Effector memory CD8-positive, alpha-beta T cell (primary cell): ENCODE data around the gene TMCC3.

Source experiments
- ATAC-seq: fragments of 150-1000 bp; cut with Tn5 transposase; replicated peaks from 2 replicates; pipeline ENCODE4 v1.10.0; 2021; ENCODE audit warnings: mild to moderate bottlenecking, moderate library complexity
- DNase-seq, 3 experiments: peaks; one replicate each; pipeline ENCODE4 v3.0.0; 2021
- H3K27ac Mint-ChIP-seq, 2 donors: one replicate each; pipeline ENCODE4 v1.8.0; 2022; ENCODE audit warnings: mild to moderate bottlenecking in 2 of 2, mixed read lengths in 2 of 2, moderate library complexity in 2 of 2
- H3K27me3 Mint-ChIP-seq, 2 donors: one replicate each; pipeline ENCODE4 v1.8.0; 2022; ENCODE audit warnings: mixed read lengths in 2 of 2
- H3K36me3 Mint-ChIP-seq: one replicate; pipeline ENCODE4 v1.8.0; 2022; ENCODE audit warnings: mild to moderate bottlenecking, moderate library complexity, mixed read lengths; ENCODE audit not compliant: insufficient read depth
- H3K4me1 Mint-ChIP-seq, 2 donors: one replicate each; pipeline ENCODE4 v1.8.0; 2022; ENCODE audit warnings: low read depth in 2 of 2, mixed read lengths in 2 of 2
- H3K4me3 Mint-ChIP-seq, 2 donors: one replicate each; pipeline ENCODE4 v1.8.0; 2022; ENCODE audit warnings: mild to moderate bottlenecking in 2 of 2, mixed read lengths in 2 of 2, moderate library complexity in 2 of 2
- H3K9me3 Mint-ChIP-seq, 2 donors: one replicate each; pipeline ENCODE4 v1.8.0; 2022; ENCODE audit warnings: mixed read lengths in 2 of 2

TMCC3 gene

DNA sequence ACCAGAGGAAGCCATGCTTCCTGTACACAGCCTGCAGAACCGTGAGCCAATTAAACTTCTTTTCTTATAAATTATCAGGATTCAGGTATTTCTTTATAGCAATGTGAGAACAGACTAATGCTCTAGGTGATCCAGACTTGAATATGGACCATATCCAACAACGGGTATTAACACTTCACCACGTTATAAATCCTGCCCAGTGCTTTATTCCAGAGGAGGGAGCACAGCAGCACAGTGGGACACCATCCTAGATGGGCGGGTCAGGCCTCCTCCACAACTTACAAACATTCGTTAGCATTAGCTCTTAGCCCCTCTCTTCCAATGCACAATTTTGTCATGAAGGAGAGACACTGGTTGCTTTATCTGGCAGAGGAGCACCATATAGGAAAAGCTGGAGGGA is 66.0 kb downstream of the TMCC3 start:
- ATAC-seq (no peak), DNase-seq (no peak)
- Mint-ChIP-seq H3K4me1 (peaks cover 0 to 7% of the 10 kb centered on the region in 2 donors), H3K9me3 (no peaks in the 10 kb centered on the region), H3K27ac (no peak overlapping the region), H3K27me3 (no peaks in the 10 kb centered on the region), H3K36me3 (peaks cover 9% of the 10 kb centered on the region), H3K4me3 (no peak overlapping the region)

DNA sequence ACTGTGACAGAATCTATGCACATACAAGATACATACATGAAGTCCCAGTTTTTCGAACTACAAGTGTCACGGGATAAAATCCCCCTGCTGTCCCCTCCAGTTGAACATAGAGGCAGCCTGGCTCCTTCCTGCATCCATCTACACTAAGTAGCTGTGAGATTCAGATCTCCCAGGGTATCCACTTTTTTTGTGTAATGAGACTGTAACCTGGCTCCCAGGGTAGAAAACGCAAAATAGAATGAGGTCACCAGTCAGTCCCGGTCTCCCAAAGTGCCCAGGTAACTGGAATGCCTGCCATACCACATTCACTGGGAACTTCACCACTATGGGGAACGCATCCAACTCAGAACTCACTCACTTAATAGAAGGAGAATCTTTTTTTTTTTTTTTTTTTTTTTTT is 67.8 kb downstream of the TMCC3 start:
- ATAC-seq: no peak

DNA sequence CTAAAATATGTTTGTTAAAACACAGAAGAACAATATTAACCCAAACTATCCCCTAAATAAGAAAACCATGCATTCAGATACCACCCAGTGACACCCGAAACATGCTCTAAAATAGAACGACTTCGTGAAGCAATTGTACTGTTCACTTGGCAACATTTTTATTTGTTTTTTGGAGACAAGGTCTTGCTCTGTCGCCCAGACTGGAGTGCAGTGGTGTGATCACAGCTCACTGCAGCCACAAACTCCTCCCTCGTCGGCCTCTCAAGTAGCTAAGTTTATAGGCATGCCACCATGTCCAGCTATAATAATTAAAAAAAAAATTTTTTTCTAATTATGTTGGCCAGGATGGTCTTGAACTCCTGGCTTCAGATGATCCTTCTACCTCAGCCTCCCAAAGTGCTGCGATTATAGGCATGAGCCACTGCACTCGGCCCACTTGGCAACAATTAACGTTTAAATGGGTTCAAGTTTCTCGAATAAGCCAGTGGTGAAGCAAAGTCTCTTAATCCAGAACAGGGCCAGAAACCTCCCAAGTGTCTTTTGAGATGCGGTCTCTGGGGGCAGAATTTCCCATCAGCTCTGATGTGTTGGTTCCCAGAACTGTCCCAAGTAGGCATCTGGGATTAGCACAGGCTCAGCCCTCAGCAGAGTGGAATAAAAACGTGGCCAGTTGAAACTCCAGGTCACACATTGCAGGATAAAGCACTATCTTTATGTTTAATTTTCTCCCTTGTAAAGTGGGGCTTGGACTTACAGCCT is 74.5 kb downstream of the TMCC3 start:
- peaks cover 0 to 2% of the 10 kb centered on the region in 2 donors for H3K4me1 Mint-ChIP-seq
- ATAC-seq (no peak), DNase-seq (no peak)
- H3K9me3 Mint-ChIP-seq: no peaks in the 10 kb centered on the region
- H3K36me3 Mint-ChIP-seq: peaks cover 6% of the 10 kb centered on the region
- H3K4me3 Mint-ChIP-seq: no peak overlapping the region
- no peaks in the 10 kb centered on the region for H3K27me3 Mint-ChIP-seq
- no peak overlapping the region for H3K27ac Mint-ChIP-seq

More for the DNA sequence above, 67.8 kb downstream of the TMCC3 start:
- H3K9me3 Mint-ChIP-seq: no peaks in the 10 kb centered on the region
- H3K4me3 Mint-ChIP-seq: no peak overlapping the region
- DNase-seq: no peak
- H3K36me3 Mint-ChIP-seq: peaks cover 13% of the 10 kb centered on the region
- peaks cover 0 to 7% of the 10 kb centered on the region in 2 donors for H3K4me1 Mint-ChIP-seq
- H3K27me3 Mint-ChIP-seq: no peaks in the 10 kb centered on the region
- no peak overlapping the region for H3K27ac Mint-ChIP-seq

DNA sequence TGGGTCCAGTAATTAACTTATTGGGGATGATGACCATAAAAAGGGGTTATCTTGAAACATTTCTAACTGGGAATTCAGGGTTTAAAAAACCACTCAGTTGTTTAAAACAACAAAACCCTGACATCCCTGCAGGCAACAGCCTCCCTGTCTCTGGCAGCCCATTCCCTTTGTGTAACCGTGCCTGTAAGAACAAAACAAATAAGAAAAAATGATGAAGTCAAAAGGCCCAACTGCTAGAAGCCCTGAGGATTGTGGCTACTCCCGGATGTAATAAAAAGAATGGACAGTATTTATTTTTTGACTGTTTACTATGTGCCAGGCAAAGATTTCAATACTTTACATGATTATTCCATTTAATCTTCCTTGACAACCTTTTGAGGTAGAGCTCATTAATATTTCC is 75.3 kb downstream of the TMCC3 start:
- Mint-ChIP-seq H3K4me3 (no peak overlapping the region), H3K4me1 (peaks cover 0 to 2% of the 10 kb centered on the region in 2 donors), H3K36me3 (peaks cover 7% of the 10 kb centered on the region), H3K9me3 (no peaks in the 10 kb centered on the region), H3K27ac (no peak overlapping the region), H3K27me3 (no peaks in the 10 kb centered on the region)
- ATAC-seq (no peak), DNase-seq (no peak)

- no peak for ATAC-seq
- Mint-ChIP-seq H3K4me3 (no peak overlapping the region), H3K4me1 (peaks cover 0 to 2% of the 10 kb centered on the region in 2 donors), H3K36me3 (peaks cover 4% of the 10 kb centered on the region), H3K27ac (no peak overlapping the region), H3K9me3 (no peaks in the 10 kb centered on the region), H3K27me3 (no peaks in the 10 kb centered on the region)
- DNase-seq: no peak
These were observed 78.8 kb downstream of the TMCC3 start for GRCh38 chr12:94571556-94571955.

GRCh38 chr12:94570161-94570560 is 80.2 kb downstream of the TMCC3 start:
- Mint-ChIP-seq H3K4me1 (peaks cover 0 to 2% of the 10 kb centered on the region in 2 donors), H3K4me3 (no peak overlapping the region), H3K9me3 (no peaks in the 10 kb centered on the region), H3K27me3 (no peaks in the 10 kb centered on the region), H3K27ac (no peak overlapping the region), H3K36me3 (peaks cover 4% of the 10 kb centered on the region)
- DNase-seq (no peak), ATAC-seq (no peak)

DNA sequence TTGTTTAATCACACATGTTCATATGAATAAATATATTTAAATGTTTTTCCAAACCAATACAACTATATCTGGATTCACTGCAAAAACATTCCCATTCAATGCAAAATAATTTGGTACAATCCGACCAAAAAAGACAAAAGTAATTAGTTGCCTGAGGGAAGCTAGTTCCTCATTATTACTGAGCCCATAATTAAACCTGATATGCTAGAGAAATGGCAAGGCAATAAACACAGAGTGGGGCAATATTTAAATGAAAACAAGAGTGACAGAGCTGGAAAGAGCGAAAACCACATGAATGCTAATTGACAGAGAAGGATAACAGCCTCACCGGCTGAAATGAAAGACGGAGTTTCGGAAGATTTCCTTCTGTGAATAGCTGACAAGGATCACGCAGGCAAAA is 82.6 kb downstream of the TMCC3 start:
- Mint-ChIP-seq H3K4me3 (no peak overlapping the region), H3K4me1 (no peaks in the 10 kb centered on the region), H3K9me3 (no peaks in the 10 kb centered on the region), H3K27ac (no peak overlapping the region), H3K27me3 (no peaks in the 10 kb centered on the region), H3K36me3 (peaks cover 4% of the 10 kb centered on the region)
- DNase-seq: no peak
- no peak for ATAC-seq

DNA sequence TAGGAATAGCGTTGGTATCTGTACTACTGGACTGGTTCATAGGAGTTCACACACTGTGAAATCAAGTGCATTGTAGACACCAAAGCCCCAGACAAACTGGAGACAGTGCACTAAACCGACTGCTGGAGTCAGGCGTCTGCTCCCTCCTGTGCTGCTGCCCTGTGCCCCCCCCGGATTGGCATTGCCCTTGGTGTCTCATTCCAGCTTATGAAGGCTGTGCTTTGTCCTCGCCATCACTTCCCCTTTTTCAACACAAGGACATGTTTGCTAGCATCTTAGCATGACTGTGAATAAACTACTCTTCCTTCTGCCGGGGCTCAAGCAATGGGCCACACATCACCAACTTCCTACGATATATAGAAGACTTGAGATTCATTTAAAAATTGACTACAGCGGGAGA is 84.0 kb downstream of the TMCC3 start:
- H3K4me1 Mint-ChIP-seq: no peaks in the 10 kb centered on the region
- H3K4me3 Mint-ChIP-seq: no peak overlapping the region
- no peaks in the 10 kb centered on the region for H3K9me3 Mint-ChIP-seq
- ATAC-seq (no peak), DNase-seq (no peak)
- H3K27ac Mint-ChIP-seq: no peak overlapping the region
- no peaks in the 10 kb centered on the region for H3K27me3 Mint-ChIP-seq
- H3K36me3 Mint-ChIP-seq: peaks cover 7% of the 10 kb centered on the region

DNA sequence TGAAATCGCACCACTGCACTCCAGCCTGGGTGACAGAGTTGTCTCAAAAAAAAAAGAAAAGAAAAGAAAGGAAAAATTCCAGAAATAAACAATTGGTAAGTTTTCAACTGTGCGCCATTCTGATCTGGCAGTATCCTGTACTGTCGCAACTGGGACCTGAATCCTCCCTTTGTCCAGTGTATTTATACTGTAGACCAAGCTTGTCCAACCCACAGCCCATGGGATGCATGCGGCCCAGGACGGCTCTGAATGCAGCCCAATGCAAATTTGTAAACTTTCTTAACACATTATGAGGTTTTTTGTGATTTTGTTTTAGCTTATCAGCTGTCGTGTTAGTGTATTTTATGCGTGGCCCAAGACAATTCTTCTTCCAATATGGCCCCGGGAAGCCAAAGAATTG is 84.7 kb downstream of the TMCC3 start:
- H3K27me3 Mint-ChIP-seq: peaks cover under 1 to 3% of the 10 kb centered on the region in 2 donors
- DNase-seq (no peak), ATAC-seq (no peak)
- H3K27ac Mint-ChIP-seq: no peak overlapping the region
- H3K36me3 Mint-ChIP-seq: peaks cover 7% of the 10 kb centered on the region
- no peak overlapping the region for H3K4me3 Mint-ChIP-seq
- H3K4me1 Mint-ChIP-seq: no peaks in the 10 kb centered on the region
- H3K9me3 Mint-ChIP-seq: no peaks in the 10 kb centered on the region

DNA sequence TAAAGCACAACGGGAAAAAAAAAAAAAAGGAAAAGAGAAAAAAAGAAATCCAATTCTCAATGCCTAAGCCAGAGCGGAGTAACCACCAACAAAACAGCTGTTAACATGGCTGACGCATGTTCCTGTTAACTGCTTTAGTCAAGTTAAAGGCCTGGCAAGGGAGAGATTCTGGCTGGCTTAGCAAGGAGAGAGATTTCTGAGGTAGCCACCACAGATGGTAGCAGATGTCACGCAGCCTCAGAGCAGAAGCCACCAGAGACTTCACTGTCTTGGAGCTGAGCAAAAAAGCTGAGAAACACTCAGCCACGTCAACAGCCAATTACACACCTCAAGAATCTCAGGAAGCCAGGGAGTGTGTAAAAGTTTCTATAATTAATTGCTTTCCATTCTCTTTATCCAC is 87.1 kb downstream of the TMCC3 start:
- ATAC-seq (no peak), DNase-seq (no peak)
- Mint-ChIP-seq H3K9me3 (no peaks in the 10 kb centered on the region), H3K4me1 (no peaks in the 10 kb centered on the region), H3K36me3 (peaks cover 3% of the 10 kb centered on the region), H3K27ac (no peak overlapping the region), H3K27me3 (peaks cover 20 to 27% of the 10 kb centered on the region in 2 donors), H3K4me3 (no peak overlapping the region)

DNA sequence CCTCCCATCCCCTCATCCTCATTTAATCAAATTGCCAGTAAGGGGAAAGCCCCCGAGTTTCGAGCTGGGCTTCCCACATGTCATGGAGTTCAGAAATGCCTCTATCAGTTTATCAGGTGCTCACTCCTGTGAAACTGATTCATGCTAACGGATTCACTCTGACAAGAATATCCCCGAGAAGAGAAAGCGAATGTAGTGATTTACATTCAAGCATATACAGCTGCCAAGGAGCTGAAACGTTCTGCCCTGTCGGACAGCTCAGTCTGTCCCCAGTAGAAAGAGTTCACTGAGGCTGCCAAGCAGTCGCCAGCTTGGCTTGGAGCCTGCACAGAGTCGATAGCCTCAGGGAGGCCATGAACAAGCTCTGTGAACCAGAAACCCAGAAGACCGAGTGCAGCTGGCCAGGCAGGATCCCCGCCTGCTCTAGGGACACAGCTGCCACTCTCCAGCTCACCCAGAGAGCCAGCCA is 88.4 kb downstream of the TMCC3 start:
- Mint-ChIP-seq H3K4me3 (no peak overlapping the region), H3K4me1 (no peaks in the 10 kb centered on the region), H3K27me3 (peaks cover 20 to 28% of the 10 kb centered on the region in 2 donors), H3K36me3 (peaks cover 3% of the 10 kb centered on the region), H3K27ac (no peak overlapping the region), H3K9me3 (no peaks in the 10 kb centered on the region)
- no peak for DNase-seq
- no peak for ATAC-seq

GRCh38 chr12:94560431-94561221 is 89.7 kb downstream of the TMCC3 start:
- Mint-ChIP-seq H3K4me3 (no peak overlapping the region), H3K27me3 (peaks cover 20 to 28% of the 10 kb centered on the region in 2 donors), H3K27ac (peak overlapping the region in 1 of 2 donors; percentile 9), H3K9me3 (no peaks in the 10 kb centered on the region), H3K36me3 (peaks cover 3% of the 10 kb centered on the region), H3K4me1 (no peaks in the 10 kb centered on the region)
- ATAC-seq: no peak
- no peak for DNase-seq

DNA sequence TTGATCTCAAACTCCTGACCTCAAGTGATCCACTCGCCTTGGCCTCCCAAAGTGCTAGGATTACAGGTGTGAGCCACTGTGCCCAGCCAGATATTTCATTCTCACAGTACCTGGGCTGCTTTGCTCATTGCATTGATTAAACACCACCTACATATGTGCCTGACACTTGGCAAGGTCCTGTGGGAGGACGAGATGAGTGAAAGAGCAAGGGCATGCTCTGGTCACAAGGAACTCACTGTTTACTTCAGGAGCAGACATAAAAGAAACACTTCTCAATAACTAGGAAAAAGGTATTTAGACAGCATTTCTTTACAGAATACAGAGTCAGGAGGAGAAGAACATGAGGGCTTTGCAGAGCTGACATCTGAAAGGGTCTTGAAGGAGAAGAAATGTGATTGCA is 91.7 kb downstream of the TMCC3 start:
- H3K27me3 Mint-ChIP-seq: peaks cover 20 to 41% of the 10 kb centered on the region in 2 donors
- DNase-seq (no peak), ATAC-seq (no peak)
- no peak overlapping the region for H3K4me3 Mint-ChIP-seq
- H3K27ac Mint-ChIP-seq: no peak overlapping the region
- no peaks in the 10 kb centered on the region for H3K4me1 Mint-ChIP-seq
- H3K36me3 Mint-ChIP-seq: peaks cover 3% of the 10 kb centered on the region
- no peaks in the 10 kb centered on the region for H3K9me3 Mint-ChIP-seq

- H3K4me3 Mint-ChIP-seq: no peak overlapping the region
- H3K36me3 Mint-ChIP-seq: peaks cover 3% of the 10 kb centered on the region
- H3K27ac Mint-ChIP-seq: no peak overlapping the region
- peaks cover 20 to 41% of the 10 kb centered on the region in 2 donors for H3K27me3 Mint-ChIP-seq
- no peak for DNase-seq
- H3K4me1 Mint-ChIP-seq: no peaks in the 10 kb centered on the region
- ATAC-seq: no peak
- no peaks in the 10 kb centered on the region for H3K9me3 Mint-ChIP-seq
These were observed 92.5 kb downstream of the TMCC3 start for GRCh38 chr12:94557746-94558295.
